Activated naive CD8-positive, alpha-beta T cell treated with anti-CD3 and anti-CD28 coated beads, Interleukin-2, amount 50 U/mL, for 24 hours (primary cell): Measurements from ENCODE around the gene SLC3A2.

Source experiments
- ATAC-seq: fragments of 150-1000 bp; cut with Tn5 transposase; one replicate; pipeline ENCODE4 v1.10.0; 2021
- DNase-seq: peaks from one replicate; pipeline ENCODE4 v3.0.0; 2021
- H3K27ac Mint-ChIP-seq: one replicate; pipeline ENCODE4 v1.8.0; 2021; ENCODE audit warnings: mild to moderate bottlenecking, mixed read lengths
- H3K27me3 Mint-ChIP-seq: one replicate; pipeline ENCODE4 v1.8.0; 2021; ENCODE audit warnings: mixed read lengths
- H3K36me3 Mint-ChIP-seq: one replicate; pipeline ENCODE4 v1.8.0; 2021; ENCODE audit warnings: low read depth, mixed read lengths
- H3K4me1 Mint-ChIP-seq: one replicate; pipeline ENCODE4 v1.8.0; 2021; ENCODE audit warnings: mixed read lengths
- H3K4me3 Mint-ChIP-seq: one replicate; pipeline ENCODE4 v1.8.0; 2021; ENCODE audit warnings: mild to moderate bottlenecking, moderate library complexity, mixed read lengths
- H3K9me3 Mint-ChIP-seq: one replicate; pipeline ENCODE4 v1.8.0; 2021; ENCODE audit warnings: mixed read lengths

Gene SLC3A2

GRCh38 chr11:62844154-62844553 is 36.5 kb upstream of the SLC3A2 start:
- ATAC-seq (no peak), DNase-seq (no peak)
- Mint-ChIP-seq H3K4me3 (no peak overlapping the region), H3K4me1 (peaks cover 21% of the 10 kb centered on the region), H3K36me3 (peaks cover 3% of the 10 kb centered on the region), H3K9me3 (no peaks in the 10 kb centered on the region), H3K27me3 (no peaks in the 10 kb centered on the region), H3K27ac (no peak overlapping the region)

GRCh38 chr11:62846177-62846576 is 34.5 kb upstream of the SLC3A2 start:
- Mint-ChIP-seq H3K4me1 (peaks cover 7% of the 10 kb centered on the region), H3K27ac (no peak overlapping the region), H3K4me3 (no peak overlapping the region), H3K36me3 (no peaks in the 10 kb centered on the region), H3K27me3 (no peaks in the 10 kb centered on the region), H3K9me3 (no peaks in the 10 kb centered on the region)
- DNase-seq (no peak), ATAC-seq (no peak)

- H3K27me3 Mint-ChIP-seq = no peaks in the 10 kb centered on the region
- H3K4me1 Mint-ChIP-seq = peaks cover 21% of the 10 kb centered on the region
- no peak overlapping the region for H3K27ac Mint-ChIP-seq
- DNase-seq = no peak
- no peak for ATAC-seq
- H3K4me3 Mint-ChIP-seq = peak overlapping the region; percentile 36
- no peaks in the 10 kb centered on the region for H3K9me3 Mint-ChIP-seq
- H3K36me3 Mint-ChIP-seq = peaks cover 16% of the 10 kb centered on the region
These were observed 32.9 kb upstream of the SLC3A2 start for GRCh38 chr11:62847767-62848314.

- Mint-ChIP-seq H3K27ac (peak overlapping the region; percentile 99), H3K36me3 (peaks cover 49% of the 10 kb centered on the region), H3K4me1 (peaks cover 48% of the 10 kb centered on the region), H3K9me3 (no peaks in the 10 kb centered on the region), H3K27me3 (peaks cover 7% of the 10 kb centered on the region), H3K4me3 (peak overlapping the region; percentile 95)
- DNase-seq (peak; percentile 57), ATAC-seq (peak; percentile 8)
These were observed 29.5 kb upstream of the SLC3A2 start for GRCh38 chr11:62850911-62851806.

GRCh38 chr11:62851807-62852522 is 28.7 kb upstream of the SLC3A2 start:
- Mint-ChIP-seq H3K27ac (peak overlapping the region; percentile 99), H3K9me3 (no peaks in the 10 kb centered on the region), H3K27me3 (peaks cover 7% of the 10 kb centered on the region), H3K4me3 (peak overlapping the region; percentile 95), H3K4me1 (peaks cover 52% of the 10 kb centered on the region), H3K36me3 (peaks cover 49% of the 10 kb centered on the region)
- ATAC-seq (no peak), DNase-seq (no peak)

- H3K4me3 Mint-ChIP-seq = peak overlapping the region; percentile 95
These were observed 28.0 kb upstream of the SLC3A2 start for GRCh38 chr11:62852523-62853188.

GRCh38 chr11:62853279-62853965 is 27.3 kb upstream of the SLC3A2 start:
- no peak for ATAC-seq
- Mint-ChIP-seq H3K4me3 (peak overlapping the region; percentile 95), H3K27me3 (peaks cover 7% of the 10 kb centered on the region), H3K27ac (peak overlapping the region; percentile 99), H3K9me3 (no peaks in the 10 kb centered on the region), H3K4me1 (peaks cover 66% of the 10 kb centered on the region), H3K36me3 (peaks cover 63% of the 10 kb centered on the region)
- DNase-seq = no peak

More at GRCh38 chr11:62852523-62853188, 28.0 kb upstream of the SLC3A2 start:
- peaks cover 55% of the 10 kb centered on the region for H3K36me3 Mint-ChIP-seq
- H3K27ac Mint-ChIP-seq = peak overlapping the region; percentile 99
- peaks cover 7% of the 10 kb centered on the region for H3K27me3 Mint-ChIP-seq
- no peak for ATAC-seq
- H3K4me1 Mint-ChIP-seq = peaks cover 58% of the 10 kb centered on the region
- DNase-seq = no peak
- no peaks in the 10 kb centered on the region for H3K9me3 Mint-ChIP-seq

GRCh38 chr11:62854013-62854824 is 26.5 kb upstream of the SLC3A2 start:
- Mint-ChIP-seq H3K27me3 (peaks cover 7% of the 10 kb centered on the region), H3K9me3 (no peaks in the 10 kb centered on the region), H3K4me3 (peak overlapping the region; percentile 95), H3K27ac (peak overlapping the region; percentile 99), H3K36me3 (peaks cover 65% of the 10 kb centered on the region), H3K4me1 (peaks cover 69% of the 10 kb centered on the region)
- no peak for ATAC-seq
- DNase-seq = no peak

- peak overlapping the region; percentile 99 for H3K27ac Mint-ChIP-seq
- H3K36me3 Mint-ChIP-seq = peaks cover 68% of the 10 kb centered on the region
- DNase-seq = no peak
- H3K4me3 Mint-ChIP-seq = peak overlapping the region; percentile 95
- H3K4me1 Mint-ChIP-seq = peaks cover 73% of the 10 kb centered on the region
- peaks cover 7% of the 10 kb centered on the region for H3K27me3 Mint-ChIP-seq
- H3K9me3 Mint-ChIP-seq = no peaks in the 10 kb centered on the region
- ATAC-seq = no peak
These were observed 25.7 kb upstream of the SLC3A2 start for GRCh38 chr11:62854825-62855570.

- H3K4me1 Mint-ChIP-seq = peaks cover 75% of the 10 kb centered on the region
- peak overlapping the region; percentile 99 for H3K27ac Mint-ChIP-seq
- peaks cover 68% of the 10 kb centered on the region for H3K36me3 Mint-ChIP-seq
- H3K27me3 Mint-ChIP-seq = peaks cover 7% of the 10 kb centered on the region
- H3K9me3 Mint-ChIP-seq = no peaks in the 10 kb centered on the region
- DNase-seq = peak; percentile 98
- peak; percentile 85 for ATAC-seq
- H3K4me3 Mint-ChIP-seq = peak overlapping the region; percentile 95
These were observed 24.9 kb upstream of the SLC3A2 start for GRCh38 chr11:62855571-62856332.

- ATAC-seq (no peak), DNase-seq (no peak)
- Mint-ChIP-seq H3K27me3 (peaks cover 7% of the 10 kb centered on the region), H3K36me3 (peaks cover 67% of the 10 kb centered on the region), H3K9me3 (no peaks in the 10 kb centered on the region), H3K4me1 (peaks cover 81% of the 10 kb centered on the region), H3K27ac (peak overlapping the region; percentile 99), H3K4me3 (peak overlapping the region; percentile 95)
These were observed 24.3 kb upstream of the SLC3A2 start for GRCh38 chr11:62856333-62856895.

- ATAC-seq (no peak), DNase-seq (no peak)
- Mint-ChIP-seq H3K9me3 (no peaks in the 10 kb centered on the region), H3K4me1 (peaks cover 76% of the 10 kb centered on the region), H3K27me3 (peaks cover 7% of the 10 kb centered on the region), H3K27ac (peak overlapping the region; percentile 99), H3K36me3 (peaks cover 55% of the 10 kb centered on the region), H3K4me3 (peak overlapping the region; percentile 95)
These were observed 23.1 kb upstream of the SLC3A2 start for GRCh38 chr11:62857541-62857982.
